H1 (cell line): Measurements from ENCODE around the gene GZF1. TPM values are rescaled to one million over a fixed set of nuclear protein-coding genes. Genes with fewer than 3 reads are reported as not detected.
A peak's percentile ranks its signal among the peaks of the same experiment; 100 is the strongest.

Source experiments
- CTCF ChIA-PET: fragments of 300-600 bp; sonication (Branson Sonifier 250); formaldehyde crosslinking; loops from one replicate; lab custom pipeline; 2021; ENCODE audit not compliant: partially characterized antibody; lab: Charles Lee
- POLR2A ChIA-PET: fragments of 300-600 bp; sonication (Branson Sonifier 250); formaldehyde crosslinking; loops from one replicate; lab custom pipeline; 2021; ENCODE audit warnings: inconsistent platforms; ENCODE audit not compliant: partially characterized antibody; lab: Charles Lee
- DNase-seq, 2 experiments: peaks; one replicate each; pipeline versions ENCODE4 v3.0.0 to v3.0.0-alpha.2; 2010 to 2022; ENCODE audit warnings: low spot score in 2 of 2, low read depth in 1 of 2, mixed read lengths in 1 of 2
- FAIRE-seq: peaks from 2 replicates; lab custom pipeline; 2011; peaks lifted over from hg19 to GRCh38; lab: Jason Lieb, UNC
- H2AFZ ChIP-seq: 2 replicates; pipeline ENCODE4 v1.8.1; 2012; ENCODE audit warnings: low read length, inconsistent platforms
- H2AK5ac ChIP-seq: 2 replicates; pipeline ENCODE4 v1.6.1; 2013; ENCODE audit warnings: low read depth, low read length
- H2BK120ac ChIP-seq: replicated peaks from 2 replicates; pipeline ENCODE3; 2013; ENCODE audit warnings: low read depth, low read length, inconsistent platforms
- H2BK12ac ChIP-seq: 2 replicates; pipeline ENCODE4 v1.6.1; 2013; ENCODE audit warnings: low read depth, low read length
- H2BK15ac ChIP-seq: 2 replicates; pipeline ENCODE4 v1.6.1; 2013; ENCODE audit warnings: low read length
- H2BK20ac ChIP-seq: 2 replicates; pipeline ENCODE4 v1.6.1; 2013; ENCODE audit warnings: low read length
- H2BK5ac ChIP-seq: 2 replicates; pipeline ENCODE4 v1.6.1; 2013; ENCODE audit warnings: low read depth, low read length
- H3K14ac ChIP-seq: 2 replicates; pipeline ENCODE4 v1.6.1; 2013; ENCODE audit warnings: inconsistent platforms; ENCODE audit not compliant: insufficient read length
- H3K18ac ChIP-seq: 2 replicates; pipeline ENCODE4 v1.6.1; 2013; ENCODE audit warnings: low read length; ENCODE audit errors: extremely low read depth
- H3K23ac ChIP-seq: 2 replicates; pipeline ENCODE4 v1.6.1; 2013; ENCODE audit warnings: inconsistent platforms; ENCODE audit not compliant: insufficient read length
- H3K23me2 ChIP-seq: 2 replicates; pipeline ENCODE4 v1.6.1; 2013; ENCODE audit warnings: low read depth, low read length
- H3K27ac ChIP-seq: 2 replicates; pipeline ENCODE4 v1.6.1; 2011; ENCODE audit warnings: low read depth, low read length, inconsistent platforms
- H3K27me3 ChIP-seq, 4 experiments: replicated peaks in 1 of 4; 1 replicate in 1 of 4; 2 replicates in 3 of 4; pipeline versions ENCODE4 v1.6.1 to v1.8.1; 2011 to 2013; ENCODE audit warnings: low read length in 3 of 4, mild to moderate bottlenecking in 3 of 4, inconsistent platforms in 2 of 4, mixed read lengths in 2 of 4, moderate library complexity in 1 of 4; ENCODE audit not compliant: control insufficient read depth in 3 of 4, insufficient read depth in 3 of 4; ENCODE audit errors: extremely low read depth in 1 of 4
- H3K36me3 ChIP-seq, 4 experiments: 2 replicates each; pipeline versions ENCODE4 v1.6.1 to v1.8.1; 2011 to 2013; ENCODE audit warnings: mild to moderate bottlenecking in 4 of 4, low read length in 3 of 4, moderate library complexity in 2 of 4, control low read depth in 1 of 4, inconsistent platforms in 1 of 4; ENCODE audit not compliant: insufficient read depth in 4 of 4, control insufficient read depth in 2 of 4
- H3K4ac ChIP-seq: replicated peaks from 2 replicates; pipeline ENCODE3; 2013; ENCODE audit warnings: low read length, low read depth, mixed read lengths, inconsistent platforms; ENCODE audit not compliant: insufficient read length
- H3K4me1 ChIP-seq, 4 experiments: replicated peaks in 1 of 4; 1 replicate in 1 of 4; 2 replicates in 3 of 4; pipeline versions ENCODE4 v1.6.1 to v1.8.1; 2011 to 2013; ENCODE audit warnings: low read length in 3 of 4, inconsistent platforms in 2 of 4, mixed read lengths in 1 of 4; ENCODE audit not compliant: insufficient read depth in 4 of 4, control insufficient read depth in 3 of 4
- H3K4me2 ChIP-seq, 2 experiments: 2 replicates each; pipeline versions ENCODE4 v1.6.1 to v1.8.1; 2011 to 2013; ENCODE audit warnings: low read depth in 2 of 2, low read length in 2 of 2, control low read depth in 1 of 2, inconsistent platforms in 1 of 2, mild to moderate bottlenecking in 1 of 2; ENCODE audit not compliant: insufficient read depth in 1 of 2
- H3K4me3 ChIP-seq, 4 experiments: fragments of 200-600, 300-600 bp in 1 of 4; sonication (generic), shearing (Covaris generic), sonication (Bioruptor Twin) in 1 of 4; 2 replicates each; pipeline versions ENCODE4 v1.5.1 to v1.8.1; 2011 to 2016; ENCODE audit warnings: low read length in 4 of 4, low read depth in 3 of 4, control low read depth in 2 of 4, inconsistent platforms in 2 of 4, mild to moderate bottlenecking in 2 of 4, mixed read lengths in 1 of 4, moderate library complexity in 1 of 4; ENCODE audit not compliant: insufficient read depth in 2 of 4; ENCODE audit errors: extremely low read depth in 1 of 4
- H3K56ac ChIP-seq: replicated peaks from 2 replicates; pipeline ENCODE3; 2013; ENCODE audit warnings: low read depth, mild to moderate bottlenecking, mixed read lengths, low read length, inconsistent platforms; ENCODE audit not compliant: insufficient read length
- H3K79me1 ChIP-seq: 2 replicates; pipeline ENCODE4 v1.6.1; 2013; ENCODE audit warnings: low read depth, low read length, control low read depth
- H3K79me2 ChIP-seq, 2 experiments: 2 replicates each; pipeline versions ENCODE4 v1.6.1 to v1.8.1; 2012 to 2013; ENCODE audit warnings: low read length in 2 of 2, mild to moderate bottlenecking in 2 of 2, inconsistent platforms in 1 of 2; ENCODE audit not compliant: insufficient read depth in 2 of 2, control insufficient read depth in 1 of 2
- H3K9ac ChIP-seq, 4 experiments: replicated peaks in 1 of 4; 1 replicate in 1 of 4; 2 replicates in 3 of 4; pipeline versions ENCODE4 v1.6.1 to v1.8.1; 2011 to 2013; ENCODE audit warnings: low read depth in 3 of 4, low read length in 3 of 4, control low read depth in 2 of 4, mild to moderate bottlenecking in 2 of 4, moderate library complexity in 2 of 4, inconsistent platforms in 1 of 4; ENCODE audit errors: extremely low read depth in 1 of 4
- H3K9me3 ChIP-seq, 2 experiments: 2 replicates each; pipeline versions ENCODE4 v1.6.1 to v1.8.1; 2012 to 2013; ENCODE audit warnings: mild to moderate bottlenecking in 2 of 2, moderate library complexity in 2 of 2, control low read depth in 1 of 2, inconsistent platforms in 1 of 2, low read depth in 1 of 2, low read length in 1 of 2, mixed read lengths in 1 of 2; ENCODE audit not compliant: insufficient read depth in 2 of 2
- H4K20me1 ChIP-seq, 2 experiments: replicated peaks in 1 of 2; 2 replicates each; pipeline versions ENCODE3 to v1.8.1; 2011 to 2013; ENCODE audit warnings: inconsistent platforms in 2 of 2, low read length in 2 of 2, mild to moderate bottlenecking in 1 of 2; ENCODE audit not compliant: insufficient read depth in 2 of 2, control insufficient read depth in 1 of 2
- H4K5ac ChIP-seq: 2 replicates; pipeline ENCODE4 v1.6.1; 2013; ENCODE audit warnings: low read length, low read depth, mixed read lengths, inconsistent platforms; ENCODE audit not compliant: insufficient read length
- H4K8ac ChIP-seq: 2 replicates; pipeline ENCODE4 v1.8.0; 2013; ENCODE audit warnings: mild to moderate bottlenecking, moderate library complexity, low read length, inconsistent platforms; ENCODE audit not compliant: insufficient read depth; ENCODE audit errors: extremely low read depth
- H4K91ac ChIP-seq: replicated peaks from 2 replicates; pipeline ENCODE3; 2013; ENCODE audit warnings: low read length, mixed read lengths, inconsistent platforms; ENCODE audit not compliant: insufficient read length
- CBX5 ChIP-seq: fragments of 300-800, 300-1000 bp; sonication (generic); IDR thresholded peaks from 2 replicates; pipeline ENCODE4 v1.7.1; 2016; ENCODE audit warnings: antibody characterized with exemption, low read length, low read depth
- CBX8 ChIP-seq: fragments of 300-800, 300-1000 bp; sonication (generic); IDR thresholded peaks from 2 replicates; pipeline ENCODE4 v1.7.1; 2016; ENCODE audit warnings: low read depth, low read length, borderline replicate concordance
- WGBS, 2 experiments: shearing (Covaris generic) in 1 of 2; methylation state at CpG; one replicate each; pipeline versions ENCODE4 v1.1.6 to v1.1.7; 2013 to 2015; ENCODE audit warnings: low lambda C conversion rate in 2 of 2, mixed read lengths in 2 of 2, inconsistent platforms in 1 of 2, low coverage in 1 of 2, missing lambda C conversion rate in 1 of 2; ENCODE audit not compliant: insufficient replicate concordance in 2 of 2, insufficient coverage in 1 of 2, insufficient read length in 1 of 2; ENCODE audit errors: extremely low coverage in 1 of 2, missing lambda C conversion rate in 1 of 2; 5-methylcytosine and 5-hydroxymethylcytosine counted together
- polyA plus RNA-seq, 7 experiments: library from polyadenylated mRNA; depleted of rRNA in 3 of 7; stranded (reverse) in 5 of 7; unstranded in 2 of 7; fragments of >200 nt in 5 of 7; fragments of 200-250 nt in 2 of 7; gene quantifications; 1 replicate in 5 of 7; 2 replicates in 1 of 7; 4 replicates in 1 of 7; pipeline versions ENCODE4 v1.2.1 to v1.2.3, GENCODE V29; 2011 to 2013; ENCODE audit warnings: missing spikeins in 2 of 7, mixed read lengths in 2 of 7
- total RNA-seq: library from RNA; stranded (reverse); fragmentation: NEBNext Ultra II Directional; extraction: Animal tissue kit (Norgen Biotek cat#: 25700); gene quantifications from 2 replicates; pipeline ENCODE4 v1.2.1, GENCODE V29; 2021
- TF ChIP-seq, protein P1 (sequence below): IDR thresholded peaks from 2 replicates; pipeline ENCODE4 v1.6.1; 2012; ENCODE audit warnings: inconsistent platforms

Gene GZF1
- total and polyA plus RNA-seq, 2 of the 8 experiments (the other 6 are each of a cell fraction or from before 2014, with no cell fraction given) = 8.2 to 11.9 TPM

DNA sequence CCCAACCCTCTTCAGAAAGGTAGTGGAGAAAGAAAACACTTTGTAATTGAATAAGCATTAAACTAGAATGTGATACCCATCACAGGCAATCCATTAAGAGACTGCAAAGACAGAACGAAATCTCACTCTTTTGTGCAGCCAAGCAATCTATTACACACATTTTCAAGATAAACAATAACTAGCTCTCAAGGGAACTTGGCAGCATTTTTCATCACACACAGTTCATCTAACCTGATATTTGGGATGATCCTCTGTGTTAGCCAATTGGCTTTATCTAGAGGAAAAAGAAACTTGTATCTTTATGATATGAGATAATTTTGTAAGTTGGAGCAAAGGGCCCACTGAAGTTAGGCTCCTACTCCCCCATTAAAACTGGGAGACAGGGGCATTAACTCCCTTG is 1.5 kb upstream of the GZF1 start:
- H4K20me1 ChIP-seq = peaks cover 8 to 15% of the 10 kb centered on the region in 2 experiments
- H3K79me2 ChIP-seq = peaks cover 0 to 29% of the 10 kb centered on the region in 2 experiments; a peak in 3 of 4 replicates
- H3K23me2 ChIP-seq = peaks cover 15% of the 10 kb centered on the region; the same call in 1 of the 2 replicates
- H3K79me1 ChIP-seq = peaks cover 10% of the 10 kb centered on the region
- no peak overlapping the region for H3K18ac ChIP-seq
- peaks cover 5 to 16% (median 10%) of the 10 kb centered on the region in 4 experiments; a peak in 6 of 7 replicates for H3K4me1 ChIP-seq
- ChIA-PET POLR2A (interaction anchor here (0.8 to 1.6 kb wide), 4 partner anchors 8 to 17 kb away, joined by 3 read pairs; partner anchors contain the start of gene NXT1), CTCF (interaction anchor here (1.3 to 4.4 kb wide), 2 partner anchors 19 to 55 kb away, joined by 5 to 15 read pairs; no protein-coding TSS in a partner anchor)
- H3K4me2 ChIP-seq = peak overlapping the region in 1 of 2 experiments; percentile 80; a peak in 2 of 4 replicates
- no peak overlapping the region for H3K9ac ChIP-seq
- H2BK120ac ChIP-seq = no peak overlapping the region
- DNase-seq = no peak
- no peaks in the 10 kb centered on the region for H3K9me3 ChIP-seq
- H3K27ac ChIP-seq = no peak overlapping the region
- H2BK15ac ChIP-seq = no peak overlapping the region
- whole genome bisulfite sequencing, 2 experiments = 100% methylated on average over 1 of the region's 1 CpG; no CpG with 5 or more reads in 1 of the 2 experiments
- no peaks in the 10 kb centered on the region for H3K27me3 ChIP-seq
- H4K8ac ChIP-seq = no peak overlapping the region
- TF ChIP-seq, protein P1, sequence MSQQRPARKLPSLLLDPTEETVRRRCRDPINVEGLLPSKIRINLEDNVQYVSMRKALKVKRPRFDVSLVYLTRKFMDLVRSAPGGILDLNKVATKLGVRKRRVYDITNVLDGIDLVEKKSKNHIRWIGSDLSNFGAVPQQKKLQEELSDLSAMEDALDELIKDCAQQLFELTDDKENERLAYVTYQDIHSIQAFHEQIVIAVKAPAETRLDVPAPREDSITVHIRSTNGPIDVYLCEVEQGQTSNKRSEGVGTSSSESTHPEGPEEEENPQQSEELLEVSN = no peak
- TF ChIP-seq CBX8 (no peak), CBX5 (no peak)
- no peak overlapping the region for H3K4ac ChIP-seq
- no peak overlapping the region for H3K23ac ChIP-seq
- no peak overlapping the region for H3K14ac ChIP-seq
- peak overlapping the region in 2 of 4 experiments; percentile 85 to 91; a peak in 2 of 8 replicates for H3K4me3 ChIP-seq
- H2AFZ ChIP-seq = no peak overlapping the region
- H3K56ac ChIP-seq = no peak overlapping the region
- no peak overlapping the region for H2BK20ac ChIP-seq
- H2BK5ac ChIP-seq = no peak overlapping the region
- H3K36me3 ChIP-seq = peaks cover 4 to 8% (median 5%) of the 10 kb centered on the region in 4 experiments; a peak in 4 of 8 replicates
- H2BK12ac ChIP-seq = no peak overlapping the region
- H4K5ac ChIP-seq = no peak overlapping the region
- H4K91ac ChIP-seq = no peak overlapping the region
- no peak for FAIRE-seq
- no peak overlapping the region for H2AK5ac ChIP-seq
